Activated CD8-positive, alpha-beta memory T cell treated with anti-CD3 and anti-CD28 coated beads, Interleukin-2, amount 50 U/mL, for 24 hours (primary cell): ENCODE results near the gene ULK4.

Experiments
- DNase-seq: peaks from one replicate; pipeline ENCODE4 v3.0.0-alpha.2; 2020; ENCODE audit errors: extremely low read depth

Gene ULK4

GRCh38 chr3:41362638-41363559, 599.0 kb downstream of the ULK4 start:
- no peak for DNase-seq

GRCh38 chr3:41357271-41357670, 604.6 kb downstream of the ULK4 start:
- DNase-seq, result no peak

- DNase-seq, result no peak
Observed at GRCh38 chr3:41356775-41357174, 605.1 kb downstream of the ULK4 start.

GRCh38 chr3:41352510-41352909, 609.4 kb downstream of the ULK4 start:
- no peak for DNase-seq

- DNase-seq, result no peak
Observed at GRCh38 chr3:41350441-41350840, 611.5 kb downstream of the ULK4 start.

- no peak for DNase-seq
Observed at GRCh38 chr3:41348401-41348800, 613.5 kb downstream of the ULK4 start.

GRCh38 chr3:41346698-41347270, 615.1 kb downstream of the ULK4 start:
- no peak for DNase-seq

GRCh38 chr3:41345788-41346187, 616.1 kb downstream of the ULK4 start:
- no peak for DNase-seq

- DNase-seq, result no peak
Observed at GRCh38 chr3:41339758-41340157, 622.1 kb downstream of the ULK4 start.

GRCh38 chr3:41338276-41338675, 623.6 kb downstream of the ULK4 start:
- no peak for DNase-seq

GRCh38 chr3:41334426-41334825, 627.5 kb downstream of the ULK4 start:
- DNase-seq, result no peak

- DNase-seq, result no peak
Observed at GRCh38 chr3:41331041-41331440, 630.9 kb downstream of the ULK4 start.

- no peak for DNase-seq
Observed at GRCh38 chr3:41330465-41330864, 631.4 kb downstream of the ULK4 start.

- no peak for DNase-seq
Observed at GRCh38 chr3:41329881-41330280, 632.0 kb downstream of the ULK4 start.

GRCh38 chr3:41328926-41329325, 633.0 kb downstream of the ULK4 start:
- DNase-seq, result no peak

- DNase-seq, result no peak
Observed at GRCh38 chr3:41327718-41328117, 634.2 kb downstream of the ULK4 start.

GRCh38 chr3:41324156-41324475, 637.8 kb downstream of the ULK4 start:
- no peak for DNase-seq

GRCh38 chr3:41323467-41324155, 638.3 kb downstream of the ULK4 start:
- no peak for DNase-seq

- DNase-seq, result no peak
Observed at GRCh38 chr3:41321642-41321980, 640.3 kb downstream of the ULK4 start.

- DNase-seq, result no peak
Observed at GRCh38 chr3:41320953-41321641, 640.8 kb downstream of the ULK4 start.

- no peak for DNase-seq
Observed at GRCh38 chr3:41318520-41318919, 643.4 kb downstream of the ULK4 start.

GRCh38 chr3:41317718-41318117, 644.2 kb downstream of the ULK4 start:
- no peak for DNase-seq
